ENCODE data around the gene FZR1. TPM values are rescaled to one million over a fixed set of nuclear protein-coding genes. Genes with fewer than 3 reads are reported as not detected.

Gene FZR1
- total and polyA plus RNA-seq, 9 of the 15 experiments (the other 6 are each of a cell fraction or from before 2014, with no cell fraction given): 0.18 to 48.0 (median 22.2) TPM

- TF ChIP-seq ZSCAN32 (CRISPR knock-in tag; IDR thresholded peaks at IDR 0.05) (no peak), ZC3H4 (CRISPR knock-in tag; IDR thresholded peaks at IDR 0.05; ENCODE audit: borderline replicate concordance) (no peak; the same call in 1 of the 2 replicates), ZBTB2 (IDR thresholded peaks at IDR 0.05) (0 out of 2 replicates have a peak, but pooled peaks have one; percentile 39), NR1H2 (CRISPR knock-in tag; IDR thresholded peaks at IDR 0.05) (no peak), FOXP4 (CRISPR knock-in tag; IDR thresholded peaks at IDR 0.05; ENCODE audit: borderline replicate concordance) (no peak), MGA (IDR thresholded peaks at IDR 0.05) (no peak), SP1 (CRISPR knock-in tag; IDR thresholded peaks at IDR 0.05) (peak; percentile 54; the same call in 1 of the 2 replicates), NCOA2 (IDR thresholded peaks at IDR 0.05; ENCODE audit: partially characterized antibody in 2 of 2) (no peak), ZFP1 (CRISPR knock-in tag; IDR thresholded peaks at IDR 0.05) (no peak), POU5F1 (IDR thresholded peaks at IDR 0.05; ENCODE audit: borderline replicate concordance, low read depth, low read length, partially characterized antibody) (no peak), SMAD1 (IDR thresholded peaks at IDR 0.05; ENCODE audit: low read depth, low read length, partially characterized antibody) (no peak), WHSC1 (IDR thresholded peaks at IDR 0.05; ENCODE audit: low read length) (no peak), MTF1 (CRISPR knock-in tag; IDR thresholded peaks at IDR 0.05; ENCODE audit: borderline replicate concordance) (no peak)
These were observed 50.4 kb downstream of the FZR1 start (continued) for GRCh38 chr19:3556423-3556977.
